Neural crest cell (in vitro differentiated cells): ENCODE data around the gene GSE1. TPM values are rescaled to one million over a fixed set of nuclear protein-coding genes. Genes with fewer than 3 reads are reported as not detected.
A peak's percentile ranks its signal among the peaks of the same experiment; 100 is the strongest.

Experiments used
- DNase-seq: peaks from one replicate; pipeline ENCODE4 v3.0.0; 2021; ENCODE audit warnings: low read depth, mixed read lengths, low spot score
- H3K27ac Mint-ChIP-seq: one replicate; pipeline ENCODE4 v1.8.0; 2021; ENCODE audit warnings: mild to moderate bottlenecking, mixed read lengths; ENCODE audit not compliant: unreplicated experiment
- H3K27me3 Mint-ChIP-seq: 2 replicates; pipeline ENCODE4 v1.8.0; 2021; ENCODE audit warnings: low read depth, mild to moderate bottlenecking, mixed read lengths
- H3K36me3 Mint-ChIP-seq: 2 replicates; pipeline ENCODE4 v1.8.0; 2021; ENCODE audit warnings: low read depth, mild to moderate bottlenecking, mixed read lengths
- H3K4me1 Mint-ChIP-seq: 2 replicates; pipeline ENCODE4 v1.8.0; 2021; ENCODE audit warnings: mixed read lengths
- H3K4me3 Mint-ChIP-seq: one replicate; pipeline ENCODE4 v1.8.0; 2021; ENCODE audit warnings: mild to moderate bottlenecking, mixed read lengths
- H3K9me3 Mint-ChIP-seq: 2 replicates; pipeline ENCODE4 v1.8.0; 2021; ENCODE audit warnings: mixed read lengths
- CTCF ChIP-seq: fragments of 200-600 bp; sonication (generic); conservative IDR thresholded peaks from 2 replicates; pipeline ENCODE4 v1.5.0; 2021; ENCODE audit warnings: antibody characterized with exemption, mild to moderate bottlenecking
- total RNA-seq: library from RNA; stranded (reverse); gene quantifications from 2 replicates; pipeline ENCODE4 v1.2.1, GENCODE V29; 2021

Gene GSE1
- total RNA-seq, 1 donor from 2014 or later: 27.3 TPM

- no peak for DNase-seq
- Mint-ChIP-seq H3K27ac (no peak overlapping the region), H3K9me3 (peaks cover 3% of the 10 kb centered on the region)
Measured at GRCh38 chr16:85625053-85625452, 11.9 kb downstream of the GSE1 start.

GRCh38 chr16:85625485-85626117 lies 12.5 kb downstream of the GSE1 start:
- TF ChIP-seq CTCF: no peak
- Mint-ChIP-seq H3K36me3 (peaks cover 5% of the 10 kb centered on the region), H3K4me1 (peaks cover 24% of the 10 kb centered on the region), H3K4me3 (no peak overlapping the region), H3K27ac (no peak overlapping the region), H3K27me3 (peaks cover 37% of the 10 kb centered on the region), H3K9me3 (peaks cover 3% of the 10 kb centered on the region)
- no peak for DNase-seq

More at GRCh38 chr16:85625053-85625452, 11.9 kb downstream of the GSE1 start:
- no peak for TF ChIP-seq CTCF
- Mint-ChIP-seq H3K4me3 (no peak overlapping the region), H3K27me3 (peaks cover 40% of the 10 kb centered on the region), H3K36me3 (peaks cover 5% of the 10 kb centered on the region), H3K4me1 (peaks cover 24% of the 10 kb centered on the region)

- no peak for DNase-seq
Measured at GRCh38 chr16:85626191-85626981, 13.3 kb downstream of the GSE1 start.

GRCh38 chr16:85627089-85627488 lies 14.0 kb downstream of the GSE1 start:
- Mint-ChIP-seq H3K27ac (no peak overlapping the region), H3K36me3 (peaks cover 5% of the 10 kb centered on the region), H3K4me1 (peaks cover 24% of the 10 kb centered on the region), H3K9me3 (peaks cover 3% of the 10 kb centered on the region), H3K27me3 (peaks cover 24% of the 10 kb centered on the region), H3K4me3 (no peak overlapping the region)
- DNase-seq: no peak
- no peak for TF ChIP-seq CTCF

More at GRCh38 chr16:85626191-85626981, 13.3 kb downstream of the GSE1 start:
- peak overlapping the region; percentile 72 for H3K4me3 Mint-ChIP-seq
- H3K27me3 Mint-ChIP-seq: peaks cover 30% of the 10 kb centered on the region
- H3K27ac Mint-ChIP-seq: peak overlapping the region; percentile 78
- peaks cover 3% of the 10 kb centered on the region for H3K9me3 Mint-ChIP-seq
- peaks cover 24% of the 10 kb centered on the region for H3K4me1 Mint-ChIP-seq
- no peak for TF ChIP-seq CTCF
- peaks cover 5% of the 10 kb centered on the region for H3K36me3 Mint-ChIP-seq

- no peak for DNase-seq
- Mint-ChIP-seq H3K36me3 (peaks cover 5% of the 10 kb centered on the region), H3K4me1 (peaks cover 24% of the 10 kb centered on the region), H3K9me3 (peaks cover 3% of the 10 kb centered on the region), H3K27ac (no peak overlapping the region), H3K4me3 (no peak overlapping the region), H3K27me3 (peaks cover 19% of the 10 kb centered on the region)
- TF ChIP-seq CTCF: no peak
Measured at GRCh38 chr16:85627526-85628264, 14.6 kb downstream of the GSE1 start.
